GM18507 (cell line): ENCODE results near the gene ZNF362.
"Not testable (repeated sequence)": the region's sequence is repeated elsewhere in the genome, so short reads cannot be mapped to it uniquely, and the experiment has no call there.

Source experiments
- DNase-seq: peaks from one replicate; pipeline ENCODE4 v3.0.0; 2011; ENCODE audit warnings: low read depth; ENCODE audit not compliant: insufficient read length; ENCODE audit errors: extremely low spot score
- FAIRE-seq: peaks from 2 replicates; lab custom pipeline; 2011; peaks lifted over from hg19 to GRCh38; lab: Jason Lieb, UNC

ZNF362 gene

GRCh38 chr1:33256471-33257206 is at the start of gene ZNF362:
ZNF362 (plus strand) TSS chr1:33256492; CDS start chr1:33270575, 14,083 bp downstream.
- FAIRE-seq (peak; percentile 49), DNase-seq (peak; percentile 65)

- no peak for DNase-seq
- no peak for FAIRE-seq
Measured at GRCh38 chr1:33211972-33212371, 44.3 kb upstream of the ZNF362 start.

GRCh38 chr1:33219886-33220661 is 36.2 kb upstream of the ZNF362 start:
- DNase-seq (no peak), FAIRE-seq (no peak)

GRCh38 chr1:33220676-33221384 is 35.5 kb upstream of the ZNF362 start:
- FAIRE-seq (no peak), DNase-seq (no peak)

GRCh38 chr1:33221385-33221758 is 34.9 kb upstream of the ZNF362 start:
- FAIRE-seq = no peak

GRCh38 chr1:33222381-33222780 is 33.9 kb upstream of the ZNF362 start:
- FAIRE-seq (no peak), DNase-seq (no peak)

More at GRCh38 chr1:33221385-33221758, 34.9 kb upstream of the ZNF362 start:
- DNase-seq = no peak

- no peak for FAIRE-seq
Measured at GRCh38 chr1:33224166-33224707, 32.1 kb upstream of the ZNF362 start.

GRCh38 chr1:33225586-33225985 is 30.7 kb upstream of the ZNF362 start:
- DNase-seq (no peak), FAIRE-seq (no peak)

More at GRCh38 chr1:33224166-33224707, 32.1 kb upstream of the ZNF362 start:
- no peak for DNase-seq

GRCh38 chr1:33228935-33229487 is 27.3 kb upstream of the ZNF362 start:
- no peak for DNase-seq
- FAIRE-seq = no peak

GRCh38 chr1:33231166-33231565 is 25.1 kb upstream of the ZNF362 start:
- FAIRE-seq = no peak
- DNase-seq = no peak

- no peak for DNase-seq
- FAIRE-seq = no peak
Measured at GRCh38 chr1:33232716-33233115, 23.6 kb upstream of the ZNF362 start.

GRCh38 chr1:33234131-33234530 is 22.2 kb upstream of the ZNF362 start:
- no peak for FAIRE-seq
- no peak for DNase-seq

GRCh38 chr1:33234588-33234990 is 21.7 kb upstream of the ZNF362 start:
- no peak for FAIRE-seq

GRCh38 chr1:33235521-33235920 is 20.8 kb upstream of the ZNF362 start:
- DNase-seq = no peak
- FAIRE-seq = no peak

More at GRCh38 chr1:33234588-33234990, 21.7 kb upstream of the ZNF362 start:
- DNase-seq = no peak

GRCh38 chr1:33236498-33236897 is 19.8 kb upstream of the ZNF362 start:
- FAIRE-seq = no peak
- no peak for DNase-seq

- no peak for DNase-seq
- FAIRE-seq = peak; percentile 12
Measured at GRCh38 chr1:33237579-33237978, 18.7 kb upstream of the ZNF362 start.

- not testable (repeated sequence) for FAIRE-seq, DNase-seq
Measured at GRCh38 chr1:33238194-33238724, 18.0 kb upstream of the ZNF362 start.

- not testable (repeated sequence) for FAIRE-seq, DNase-seq
Measured at GRCh38 chr1:33239410-33239809, 16.9 kb upstream of the ZNF362 start.

GRCh38 chr1:33241866-33242265 is 14.4 kb upstream of the ZNF362 start:
- FAIRE-seq = no peak

More at GRCh38 chr1:33241866-33242265, 14.4 kb upstream of the ZNF362 start:
- DNase-seq = no peak
